ENCODE results near the gene MYH10.

- TF ChIP-seq CTCF (conservative IDR thresholded peaks at IDR 0.05) (no peak), EZH2 (IDR thresholded peaks at IDR 0.05; ENCODE audit: low read depth) (no peak)
Measured at GRCh38 chr17:8659758-8660410, 29.4 kb upstream of the MYH10 start.

Data from PC-9 (cell line).